Right ventricle myocardium inferior (tissue), 1 donor: ENCODE measurements around the gene CFAP90. TPM values are rescaled to one million over a fixed set of nuclear protein-coding genes. Genes with fewer than 3 reads are reported as not detected.

ENCODE experiments used
- ATAC-seq: fragments of 200-7000 bp; cut with Tn5 transposase; one replicate; pipeline ENCODE4 v1.9.1; 2020; ENCODE audit warnings: mild to moderate bottlenecking, moderate library complexity
- DNase-seq: peaks from one replicate; pipeline ENCODE4 v3.0.0; 2021; ENCODE audit errors: missing footprints
- intact Hi-C: fragments of 100-400 bp; cut with DNase I; formaldehyde crosslinking; loops from one replicate; pipeline ENCODE4 v1.11.0; 2022
- total RNA-seq: library from RNA; stranded (reverse); fragmentation: NEBNext Ultra II Directional; extraction: Animal tissue kit (Norgen Biotek cat#: 25700); gene quantifications from one replicate; pipeline ENCODE4 v1.2.1, GENCODE V29; 2021
- donor health status: DM: no; HTN: yes; CAD: no; lungs with severe emphysema.

The CFAP90 gene
- total RNA-seq, 1 donor from 2014 or later = not detected

DNA sequence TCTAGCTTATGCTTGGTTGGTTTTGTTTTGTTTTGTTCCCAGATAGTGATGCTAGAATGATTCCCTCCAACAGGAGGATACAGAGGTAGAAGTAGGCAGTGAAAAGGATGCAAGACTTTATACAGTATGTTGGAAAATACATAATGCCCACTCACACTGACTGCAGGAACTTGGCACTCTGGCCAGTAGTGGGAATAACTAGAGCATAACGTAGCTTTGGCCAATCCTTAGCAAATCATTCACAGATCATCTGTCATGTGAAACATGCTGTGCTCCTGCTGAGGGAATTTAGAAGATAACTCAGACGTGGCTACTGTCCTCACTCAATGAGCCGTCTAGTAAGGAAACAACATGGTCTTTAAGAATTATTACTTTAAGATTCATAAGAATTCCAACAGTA lies 13.5 kb downstream of the CFAP90 start:
- DNase-seq (no peak), ATAC-seq (no peak)
- intact Hi-C loops = no loop called here

DNA sequence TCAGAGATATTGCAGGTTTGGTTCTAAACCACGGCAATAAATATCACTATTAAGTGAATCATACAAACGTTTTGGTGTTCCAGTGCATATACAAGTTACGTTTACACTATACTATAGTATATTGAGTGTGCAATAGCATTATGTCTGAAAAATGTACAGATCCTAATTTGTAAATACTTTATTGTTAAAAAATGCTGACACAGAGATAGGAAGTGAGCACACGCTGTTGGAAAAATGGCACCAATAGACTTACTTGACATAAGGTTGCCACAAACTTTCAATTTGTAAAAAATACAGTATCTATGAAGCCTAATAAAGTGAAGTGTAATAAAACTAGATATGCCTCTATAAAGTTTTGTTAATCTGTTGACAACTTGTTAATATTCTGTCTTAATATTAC lies 16.0 kb downstream of the CFAP90 start:
- ATAC-seq (no peak), DNase-seq (no peak)
- intact Hi-C loops = no loop called here

DNA sequence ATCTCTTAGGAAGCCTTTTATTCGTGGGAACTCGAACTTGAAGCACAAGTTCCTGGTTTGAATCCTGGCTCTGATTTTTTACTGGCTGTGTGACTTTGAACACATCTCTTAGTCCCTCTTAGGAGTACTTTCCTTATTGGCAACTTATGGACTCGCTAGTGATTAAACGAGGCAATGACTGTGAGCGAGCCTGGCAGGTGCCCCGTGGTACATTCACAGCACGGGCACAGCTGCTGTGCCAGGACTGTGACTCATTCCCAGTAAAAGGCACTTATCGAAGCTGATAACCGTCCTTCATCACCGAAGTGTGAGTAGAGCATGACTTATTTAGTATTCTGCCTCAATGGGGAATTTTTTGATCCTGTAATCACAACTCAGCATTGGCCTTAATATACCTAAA lies 22.7 kb downstream of the CFAP90 start:
- DNase-seq = no peak
- peak; percentile 88 for ATAC-seq
- intact Hi-C loops = no loop called here

DNA sequence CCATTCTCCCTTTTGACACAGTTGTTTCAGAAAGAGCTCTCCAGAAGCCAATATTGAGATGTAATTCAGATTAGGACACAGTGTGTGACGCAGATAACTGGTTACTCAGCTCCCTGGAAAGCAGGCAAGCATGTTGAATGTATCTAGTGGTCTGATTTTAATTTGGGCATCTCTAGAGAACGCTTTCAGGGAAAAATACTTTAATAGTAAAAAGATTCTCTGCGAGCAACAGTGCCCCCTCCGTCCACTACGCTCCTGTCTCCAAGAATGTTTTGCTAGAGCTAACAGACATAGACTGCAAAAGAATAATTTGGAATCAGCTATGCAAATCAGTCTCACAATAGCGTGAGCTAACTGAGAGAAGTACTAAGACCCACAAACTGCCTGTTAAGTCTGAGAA lies 23.3 kb downstream of the CFAP90 start:
- ATAC-seq (no peak), DNase-seq (no peak)
- intact Hi-C loops = no loop called here

DNA sequence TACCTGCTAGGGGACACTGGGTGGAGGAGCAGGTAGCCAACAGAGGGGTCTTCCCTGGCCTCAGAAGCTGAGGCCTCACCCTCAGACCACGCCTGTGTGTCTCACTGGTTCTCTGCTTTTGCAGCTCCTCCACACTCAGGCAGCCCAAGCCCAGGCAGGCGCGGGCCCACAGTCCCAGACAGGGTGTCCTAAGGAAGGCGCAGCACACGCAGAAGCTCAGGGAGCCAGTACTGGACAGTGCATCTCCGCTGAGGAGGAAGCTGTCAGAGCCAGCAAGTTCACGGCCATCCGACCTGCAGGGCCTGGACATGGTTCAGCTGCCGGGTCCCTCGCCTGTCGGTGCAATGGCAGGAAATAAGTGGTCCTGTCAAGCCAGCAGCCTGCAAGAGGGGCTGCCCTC lies 25.3 kb downstream of the CFAP90 start:
- no peak for DNase-seq
- intact Hi-C loops = no loop called here
- no peak for ATAC-seq

DNA sequence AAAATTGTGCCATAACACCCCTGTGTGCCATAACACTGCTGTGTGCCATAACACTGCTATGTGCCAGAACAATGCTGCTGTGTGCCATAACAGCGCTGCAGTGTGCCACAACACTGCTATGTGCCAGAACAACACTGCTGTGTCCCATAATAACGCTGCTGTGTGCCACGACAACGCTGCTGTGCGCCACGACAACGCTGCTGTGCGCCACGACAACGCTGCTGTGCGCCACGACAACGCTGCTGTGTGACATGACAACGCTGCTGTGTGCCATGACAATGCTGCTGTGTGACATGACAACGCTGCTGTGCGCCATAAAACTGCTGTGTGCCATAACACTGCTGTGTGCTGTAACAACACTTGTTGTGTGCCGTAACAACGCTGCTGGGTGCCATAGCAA lies 25.9 kb downstream of the CFAP90 start:
- no peak for DNase-seq
- intact Hi-C loops = no loop called here

DNA sequence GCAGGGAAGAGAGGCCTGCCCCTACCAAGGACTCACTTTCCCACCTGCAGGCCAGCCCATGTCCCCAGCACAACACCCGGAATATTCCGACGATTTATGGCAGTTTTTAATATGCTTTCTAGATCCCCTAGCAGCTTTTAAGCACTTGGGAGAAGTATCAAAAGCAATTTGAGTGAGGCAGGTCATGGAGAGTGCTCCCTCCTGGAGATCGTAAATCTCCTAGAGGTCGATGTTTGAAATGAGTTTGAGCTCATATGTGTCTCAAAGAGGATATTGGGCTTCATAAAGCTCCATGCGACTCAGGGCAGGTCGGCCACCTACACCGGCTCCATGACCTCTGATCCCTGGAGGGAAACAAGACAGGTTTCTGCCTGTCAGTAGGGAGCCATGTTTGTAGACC lies 27.3 kb downstream of the CFAP90 start:
- DNase-seq (no peak), ATAC-seq (no peak)
- intact Hi-C loops = no loop called here

More for the DNA sequence above, 25.9 kb downstream of the CFAP90 start:
- no peak for ATAC-seq

DNA sequence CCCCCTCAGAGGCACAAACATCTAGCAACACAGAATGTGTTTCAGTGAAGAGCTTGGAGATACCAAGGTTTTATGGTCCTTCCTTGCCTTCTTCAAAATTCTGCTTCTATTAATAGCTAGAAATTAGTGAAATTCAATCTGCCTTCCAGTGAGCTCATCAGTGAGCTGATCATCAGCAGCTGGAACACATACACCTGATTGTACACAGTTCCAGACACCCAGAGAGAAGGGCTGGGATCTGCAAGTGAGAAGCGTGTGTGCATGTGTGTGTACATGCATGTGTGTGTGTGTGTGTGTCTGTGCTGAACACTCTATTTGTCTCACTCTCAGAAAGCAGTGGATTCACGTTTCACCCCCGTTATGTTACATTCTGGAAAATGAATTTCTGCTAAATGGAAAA lies 28.5 kb downstream of the CFAP90 start:
- DNase-seq (no peak), ATAC-seq (no peak)
- intact Hi-C loops = no loop called here

DNA sequence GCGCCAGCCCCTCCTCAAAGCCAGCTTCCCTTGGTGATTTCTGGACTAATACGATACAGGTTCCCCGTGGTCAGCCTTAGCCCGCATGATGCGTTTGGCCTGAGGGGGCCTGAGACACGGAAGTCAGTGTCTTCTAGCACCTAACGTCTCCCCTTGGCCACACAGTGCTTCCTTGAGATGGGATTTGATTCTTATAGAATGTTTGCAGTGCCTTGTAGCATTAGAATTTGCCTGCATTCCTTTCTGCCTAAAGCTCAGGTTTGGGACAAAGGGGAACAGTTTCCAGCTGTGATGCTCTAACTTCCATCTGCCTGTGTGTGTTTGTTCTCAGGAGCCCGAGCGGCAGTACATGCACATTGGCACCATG lies 34.4 kb downstream of the CFAP90 start:
- no peak for ATAC-seq
- intact Hi-C loops = no loop called here
- DNase-seq = no peak

DNA sequence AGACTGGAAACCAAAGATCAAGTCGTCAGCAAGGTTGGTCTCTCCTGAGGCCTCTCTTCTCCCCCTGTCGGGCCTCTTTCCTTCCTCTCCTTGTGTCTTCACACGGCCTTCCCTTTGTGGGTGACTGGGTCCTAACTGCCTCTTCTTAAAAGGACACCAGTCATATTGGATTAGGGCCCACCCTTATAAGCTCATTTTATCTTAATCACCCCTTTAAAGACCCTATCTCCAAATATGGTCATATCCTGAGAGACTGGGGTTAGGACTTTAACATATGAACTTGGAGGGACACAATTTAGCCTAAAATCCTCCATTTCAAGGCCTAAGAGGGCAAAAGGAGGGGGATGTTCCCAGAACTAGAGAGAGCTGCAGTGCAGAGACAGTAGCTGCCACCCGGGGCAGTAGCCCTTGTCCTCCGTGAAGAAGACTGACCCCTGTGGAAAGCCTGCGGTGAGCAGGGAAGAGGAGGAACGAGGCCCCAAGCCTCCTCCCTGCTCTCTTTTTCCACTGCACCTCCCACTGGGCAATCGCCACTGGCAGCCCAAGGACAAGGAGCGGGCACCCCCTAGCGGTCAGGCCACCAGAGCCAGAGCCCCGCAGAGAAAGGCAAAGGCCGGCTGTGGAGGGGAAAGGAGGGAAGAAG lies 34.9 kb downstream of the CFAP90 start:
- ATAC-seq (peak; percentile 88), DNase-seq (peak; percentile 90)
- intact Hi-C loops = no loop called here

DNA sequence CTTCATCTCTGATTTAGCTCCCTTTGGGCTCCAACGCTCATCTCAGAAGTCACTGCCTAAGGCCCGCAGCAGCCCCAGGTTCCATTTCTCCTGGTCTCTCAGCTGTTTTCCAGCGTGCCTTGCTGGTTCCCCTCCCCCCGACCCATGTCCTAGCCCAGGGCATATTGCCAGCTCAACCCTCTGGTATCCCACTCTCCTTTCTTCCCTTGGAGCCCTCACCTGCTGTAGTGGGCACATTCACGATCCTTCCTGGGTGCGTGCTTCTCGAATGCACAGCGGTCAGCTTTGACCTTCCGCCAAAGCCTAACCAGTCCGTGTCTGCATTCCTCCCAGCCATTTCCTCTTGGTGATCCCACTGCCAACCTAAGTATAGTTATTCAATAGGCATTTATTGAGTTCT lies 36.1 kb downstream of the CFAP90 start:
- DNase-seq = no peak
- intact Hi-C loops = no loop called here
- ATAC-seq = no peak

DNA sequence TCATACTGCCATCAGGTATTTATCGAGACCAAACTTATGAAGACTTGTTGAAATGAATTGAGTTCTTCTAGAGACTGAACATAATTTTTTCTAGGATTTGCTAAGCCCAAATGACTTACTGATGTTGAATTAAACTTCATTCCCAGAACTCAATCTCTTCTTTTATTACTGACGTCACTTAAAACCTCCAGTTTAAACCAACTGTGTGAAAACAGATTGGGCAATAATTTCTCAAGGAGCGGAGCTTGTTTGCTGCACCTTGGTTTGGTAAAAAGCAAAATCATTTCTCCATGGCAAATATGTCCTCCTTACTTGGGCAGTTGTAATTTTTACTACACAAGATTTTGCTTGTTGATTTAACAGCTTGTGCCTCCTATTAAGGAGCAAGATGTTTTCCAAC lies 37.4 kb downstream of the CFAP90 start:
- ATAC-seq (no peak), DNase-seq (no peak)
- intact Hi-C loops = no loop called here

DNA sequence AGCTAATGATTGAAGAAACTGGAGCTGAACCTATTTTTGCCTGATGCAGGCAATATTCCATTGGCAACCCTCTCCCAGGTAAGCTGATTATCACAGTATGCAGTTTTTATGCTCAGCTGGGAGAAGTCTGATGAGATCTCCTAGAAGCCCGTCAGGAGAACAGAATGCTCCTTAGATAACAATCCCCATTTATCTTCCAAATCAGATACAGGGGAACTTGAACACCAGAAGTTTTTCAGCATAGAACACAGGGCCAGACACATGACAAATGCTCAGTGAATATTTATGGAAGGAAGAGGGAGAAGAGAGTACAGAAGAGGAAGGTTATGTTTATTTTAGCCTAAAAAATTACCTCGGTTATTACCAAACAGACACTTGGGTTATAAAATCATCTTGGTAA lies 37.9 kb downstream of the CFAP90 start:
- intact Hi-C loops = no loop called here
- ATAC-seq (no peak), DNase-seq (no peak)

DNA sequence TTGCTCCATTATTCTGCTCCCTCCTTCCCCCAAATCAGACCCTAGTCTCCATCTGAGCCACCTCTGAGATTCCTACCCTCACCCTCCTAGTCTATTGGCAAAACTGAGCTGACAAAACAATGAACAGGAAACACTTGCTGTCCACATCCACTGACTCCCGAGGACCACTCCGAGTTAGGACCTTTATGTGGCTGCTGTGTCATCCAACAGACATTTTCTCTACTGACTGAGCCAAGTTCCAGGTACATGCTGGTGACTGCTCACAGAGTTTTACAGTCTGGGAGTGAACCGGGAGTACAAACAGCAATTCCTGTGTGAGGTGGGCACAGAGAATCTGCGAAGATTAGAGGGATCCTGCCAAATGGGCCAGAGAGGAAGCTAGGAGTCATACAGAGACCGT lies 39.2 kb downstream of the CFAP90 start:
- intact Hi-C loops = no loop called here
- DNase-seq (no peak), ATAC-seq (no peak)

DNA sequence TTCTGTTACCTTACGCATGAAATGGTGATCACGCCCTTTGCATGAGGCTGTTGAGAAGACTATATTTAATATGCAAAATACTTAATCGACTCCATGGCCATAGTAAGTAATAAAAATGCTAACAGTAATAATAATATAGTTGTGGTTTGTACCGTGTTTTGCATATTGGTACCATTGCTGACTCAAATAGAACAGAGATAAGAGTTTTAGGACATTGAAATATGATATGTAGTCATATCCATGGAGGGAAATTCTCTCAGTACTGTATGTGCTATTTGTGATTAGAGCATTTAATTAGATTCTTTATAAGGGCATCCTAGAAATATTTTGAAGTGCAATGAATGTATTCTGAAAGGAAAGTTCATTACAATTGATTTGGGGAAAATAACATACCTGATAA lies 41.9 kb downstream of the CFAP90 start:
- ATAC-seq (no peak), DNase-seq (no peak)
- intact Hi-C loops = no loop called here

DNA sequence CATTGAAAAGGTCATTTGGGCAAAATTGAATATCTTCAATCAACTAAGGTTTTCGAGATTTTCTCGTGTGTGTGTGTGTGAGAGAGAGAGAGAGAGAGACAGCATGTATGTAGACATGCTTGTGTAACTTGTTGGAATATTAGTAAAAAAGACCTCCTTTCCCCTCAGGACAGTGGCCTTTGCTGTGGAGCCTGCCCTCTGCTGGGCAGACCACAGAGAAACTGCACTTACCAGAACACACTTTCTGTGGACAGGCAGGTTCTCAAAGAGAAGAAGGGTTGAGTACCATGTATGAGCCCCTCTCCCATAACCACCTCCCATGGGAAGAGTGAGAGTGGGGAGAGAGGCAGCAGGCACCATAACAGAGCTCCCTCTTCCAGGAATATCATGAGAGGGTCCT lies 45.6 kb downstream of the CFAP90 start:
- DNase-seq (no peak), ATAC-seq (no peak)

DNA sequence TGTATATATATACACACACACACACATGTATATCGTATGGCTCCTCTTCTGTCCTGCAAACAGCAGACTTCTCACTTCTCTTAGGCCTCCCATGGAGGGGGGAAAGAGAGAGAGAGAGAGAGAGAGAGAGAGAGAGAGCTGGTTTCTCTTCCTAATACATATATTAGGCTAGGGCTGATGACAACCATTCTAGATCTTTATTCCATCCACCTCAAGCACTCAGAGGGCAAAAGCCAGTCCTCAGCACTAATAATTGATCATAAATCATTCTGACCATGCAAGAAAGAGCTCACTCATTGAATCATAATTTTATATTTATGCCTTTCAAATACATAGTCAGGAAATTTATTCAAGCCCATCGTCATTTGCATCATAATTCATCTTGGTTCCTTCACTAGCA lies 47.0 kb downstream of the CFAP90 start:
- no peak for ATAC-seq
- intact Hi-C loops = no loop called here
- no peak for DNase-seq

More for the DNA sequence above, 45.6 kb downstream of the CFAP90 start:
- intact Hi-C loops = no loop called here

DNA sequence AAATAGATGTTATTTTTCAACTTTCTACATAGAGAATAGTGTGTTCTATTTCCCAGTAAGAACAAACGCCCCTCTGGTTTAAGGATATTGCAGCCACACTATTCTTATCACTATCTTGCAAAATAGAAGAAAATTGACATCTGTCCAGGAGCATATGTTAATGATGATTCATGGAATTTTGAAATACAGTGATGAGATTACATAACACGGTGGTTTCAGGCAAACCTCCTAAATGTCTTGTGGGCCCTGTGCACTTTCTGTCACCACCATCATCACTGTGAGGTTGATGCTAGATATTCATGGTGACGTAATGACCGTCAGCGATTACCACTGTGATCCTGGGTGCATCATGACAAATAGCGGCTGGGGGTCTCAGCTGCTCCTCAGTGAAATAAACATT lies 48.1 kb downstream of the CFAP90 start:
- ATAC-seq (peak; percentile 42), DNase-seq (no peak)
- intact Hi-C loops = no loop called here

DNA sequence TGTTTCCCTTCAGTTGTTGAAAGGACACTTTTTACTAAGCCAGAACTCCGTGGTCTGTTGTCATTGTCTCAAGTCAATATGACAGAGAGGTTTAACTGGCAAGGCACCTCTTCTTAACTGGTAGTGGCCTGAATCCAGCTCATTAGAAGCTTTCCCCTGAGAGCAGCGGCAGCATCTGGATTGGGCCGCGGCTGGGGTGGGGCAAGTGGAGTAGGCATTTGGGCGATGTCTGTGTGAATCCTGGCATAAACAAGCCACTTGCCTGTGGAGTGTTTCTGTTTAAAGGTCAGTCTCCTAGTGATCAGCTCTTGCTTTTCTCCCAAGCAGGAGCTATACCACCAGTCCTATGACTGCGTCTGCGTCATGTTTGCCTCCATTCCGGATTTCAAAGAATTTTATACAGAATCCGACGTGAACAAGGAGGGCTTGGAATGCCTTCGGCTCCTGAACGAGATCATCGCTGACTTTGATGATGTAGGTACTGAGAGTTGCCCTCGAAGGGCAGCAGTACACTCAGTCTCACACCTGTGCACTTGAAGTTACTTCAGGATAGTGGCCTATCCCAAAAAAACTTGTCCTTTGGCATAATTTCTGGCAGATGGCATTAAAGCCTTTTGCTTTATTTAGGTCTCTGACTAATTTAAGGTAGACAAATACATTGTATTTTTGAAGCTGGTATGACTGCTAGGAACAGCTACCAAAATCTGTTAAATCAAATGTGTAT lies 48.9 kb downstream of the CFAP90 start:
- DNase-seq (peak; percentile 50), ATAC-seq (no peak)
- intact Hi-C loops = no loop called here

DNA sequence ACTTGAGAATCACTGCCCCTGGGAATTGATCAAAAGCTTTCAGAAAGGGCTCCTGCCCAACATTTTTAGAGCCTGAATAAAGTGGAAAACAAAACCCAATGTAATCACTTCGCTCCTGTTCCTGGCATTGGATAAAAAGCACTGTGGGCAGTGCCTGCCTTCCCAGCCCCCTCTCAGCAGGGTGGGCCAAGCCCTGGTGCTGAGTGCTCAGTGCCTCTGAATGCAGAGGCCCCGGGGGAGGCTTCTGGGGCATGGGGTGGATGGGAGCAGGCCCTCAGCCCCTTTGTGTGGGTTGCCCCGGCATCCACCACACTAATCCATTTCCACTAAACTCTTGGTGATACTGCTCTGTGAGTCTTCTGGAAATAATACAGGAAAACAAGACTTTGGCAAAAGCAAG lies 55.6 kb downstream of the CFAP90 start:
- ATAC-seq (no peak), DNase-seq (no peak)
- intact Hi-C loops = no loop called here

DNA sequence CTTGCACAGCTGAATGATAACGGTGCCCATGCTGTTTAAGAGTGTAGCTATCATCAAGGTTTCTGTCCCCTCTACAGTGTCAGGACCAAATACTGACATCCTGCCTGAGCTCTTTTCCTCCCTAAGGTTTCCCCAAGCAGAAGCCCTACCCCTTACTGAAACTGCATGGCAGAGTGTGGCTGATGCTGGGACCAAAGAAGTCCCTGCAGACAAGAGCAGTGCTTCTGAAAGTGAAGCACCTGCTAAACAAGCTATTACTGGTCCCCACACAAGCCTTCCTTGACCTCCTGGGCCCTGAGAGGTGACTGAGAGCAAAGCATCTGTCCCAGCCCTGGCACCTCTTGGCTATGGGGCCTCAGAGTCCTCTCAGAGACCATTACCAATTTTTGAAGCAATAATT lies 56.1 kb downstream of the CFAP90 start:
- no peak for DNase-seq
- no peak for ATAC-seq
- intact Hi-C loops = no loop called here
